GM19099 (cell line): ENCODE data around the gene HOATZ.

Experiments used
- POLR2A ChIP-seq: IDR thresholded peaks from 3 replicates; pipeline ENCODE4 v1.6.1; 2011; ENCODE audit warnings: low read depth; ENCODE audit not compliant: insufficient read length; ENCODE audit errors: extremely low read depth

Gene HOATZ

GRCh38 chr11:111555255-111555654, 40.7 kb downstream of the HOATZ start:
- no peak for TF ChIP-seq POLR2A

GRCh38 chr11:111557425-111558111, 43.0 kb downstream of the HOATZ start:
- TF ChIP-seq POLR2A: no peak

GRCh38 chr11:111559800-111560464, 45.4 kb downstream of the HOATZ start:
- TF ChIP-seq POLR2A: no peak

- no peak for TF ChIP-seq POLR2A
Measured at GRCh38 chr11:111560800-111561199, 46.2 kb downstream of the HOATZ start.

- TF ChIP-seq POLR2A: no peak
Measured at GRCh38 chr11:111561306-111561705, 46.7 kb downstream of the HOATZ start.

DNA sequence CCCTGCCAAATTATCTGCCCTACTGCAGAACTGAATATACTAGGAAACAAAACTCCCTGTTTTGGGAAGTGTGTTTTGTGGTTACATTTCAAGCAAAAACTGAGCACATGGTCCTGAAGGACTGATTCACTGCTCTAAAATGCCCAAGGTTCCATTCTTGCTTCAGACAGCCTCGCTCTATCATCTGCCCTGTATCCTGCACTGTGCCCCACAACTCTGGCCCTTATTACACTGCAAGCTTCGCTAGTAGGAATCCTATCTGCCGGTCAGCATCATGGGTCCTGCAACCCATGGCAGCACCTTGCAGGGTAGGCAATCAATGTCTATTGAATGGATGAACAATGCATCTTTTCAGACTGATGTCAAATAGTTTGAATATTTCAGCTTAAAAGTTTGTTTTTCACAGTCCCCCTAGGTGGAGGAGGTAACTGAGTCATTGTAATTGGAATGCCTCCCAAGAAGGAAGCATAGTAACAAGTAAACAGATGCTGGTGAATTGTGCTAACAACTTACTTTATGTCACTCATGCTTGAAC, 47.3 kb downstream of the HOATZ start:
- TF ChIP-seq POLR2A: no peak

DNA sequence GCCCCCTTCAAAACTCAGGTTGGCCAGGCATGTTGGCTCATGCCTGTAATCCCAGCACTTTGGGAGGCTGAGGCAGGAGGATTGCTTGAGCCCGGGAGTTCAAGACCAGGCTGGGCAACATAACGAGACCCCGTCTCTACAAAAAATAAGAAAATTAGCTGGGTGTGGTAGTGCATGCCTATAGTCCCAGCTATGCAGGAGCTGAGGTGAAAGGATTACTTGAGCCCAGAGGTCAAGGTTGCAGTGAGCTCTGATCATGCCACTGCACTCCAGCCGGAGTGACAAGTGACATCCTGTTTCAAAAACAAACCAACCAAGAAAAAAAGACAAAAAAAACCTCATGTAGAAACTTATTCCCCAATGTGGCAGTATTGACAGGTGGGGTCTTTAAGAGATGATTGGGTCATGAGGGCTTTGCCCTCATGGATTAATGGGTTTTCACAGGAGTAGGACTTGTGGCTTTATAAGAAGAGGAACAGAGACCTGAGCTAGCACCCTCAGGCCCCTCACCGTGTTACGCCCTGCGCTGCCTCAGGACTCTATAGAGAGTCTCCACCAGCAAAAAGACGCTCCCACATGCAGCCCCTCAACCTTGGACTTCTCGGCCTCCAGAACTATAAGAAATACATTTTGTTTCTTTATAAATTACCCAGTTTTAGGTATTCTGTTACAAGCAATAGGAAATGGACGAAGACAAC, 48.3 kb downstream of the HOATZ start:
- no peak for TF ChIP-seq POLR2A

GRCh38 chr11:111565114-111565720, 50.6 kb downstream of the HOATZ start:
- TF ChIP-seq POLR2A: no peak

- no peak for TF ChIP-seq POLR2A
Measured at GRCh38 chr11:111566324-111566723, 51.7 kb downstream of the HOATZ start.

DNA sequence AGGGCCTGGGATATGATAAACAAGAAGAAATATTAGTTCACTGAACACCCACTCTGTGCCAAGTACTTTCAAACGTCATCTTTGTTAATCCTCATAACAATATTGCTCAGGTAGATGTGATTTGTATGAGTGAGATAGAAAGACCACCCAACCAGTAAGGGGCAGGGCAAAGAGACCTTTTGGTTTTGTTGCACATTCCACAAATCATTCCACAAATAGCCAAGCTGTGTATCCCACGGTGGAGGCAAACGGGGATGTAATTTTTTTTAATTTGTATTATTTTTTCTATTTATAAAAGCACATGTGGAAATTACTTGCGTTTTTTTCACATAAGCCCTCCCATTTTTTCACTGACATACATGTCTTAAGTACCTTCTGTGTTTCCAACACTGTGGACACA, 54.9 kb downstream of the HOATZ start:
- TF ChIP-seq POLR2A: no peak

DNA sequence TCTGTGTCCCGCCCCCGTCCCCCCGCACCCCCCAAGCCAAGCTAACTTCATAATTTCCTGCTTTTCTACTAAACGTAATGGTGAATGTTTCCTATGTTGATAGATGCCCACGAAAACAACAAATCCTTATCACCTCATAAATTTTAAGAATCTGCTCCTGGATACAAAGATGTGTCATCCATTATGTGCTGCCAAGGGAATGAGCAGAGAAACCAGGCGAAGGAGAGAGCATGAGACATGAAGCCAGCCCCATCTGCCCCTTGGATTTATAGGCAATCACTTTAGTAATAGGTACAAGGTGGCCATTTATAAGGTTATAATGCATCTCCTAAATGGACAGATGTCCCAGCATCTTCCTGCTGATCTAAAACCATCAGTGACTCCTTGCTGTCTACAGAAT, 56.2 kb downstream of the HOATZ start:
- TF ChIP-seq POLR2A: no peak

DNA sequence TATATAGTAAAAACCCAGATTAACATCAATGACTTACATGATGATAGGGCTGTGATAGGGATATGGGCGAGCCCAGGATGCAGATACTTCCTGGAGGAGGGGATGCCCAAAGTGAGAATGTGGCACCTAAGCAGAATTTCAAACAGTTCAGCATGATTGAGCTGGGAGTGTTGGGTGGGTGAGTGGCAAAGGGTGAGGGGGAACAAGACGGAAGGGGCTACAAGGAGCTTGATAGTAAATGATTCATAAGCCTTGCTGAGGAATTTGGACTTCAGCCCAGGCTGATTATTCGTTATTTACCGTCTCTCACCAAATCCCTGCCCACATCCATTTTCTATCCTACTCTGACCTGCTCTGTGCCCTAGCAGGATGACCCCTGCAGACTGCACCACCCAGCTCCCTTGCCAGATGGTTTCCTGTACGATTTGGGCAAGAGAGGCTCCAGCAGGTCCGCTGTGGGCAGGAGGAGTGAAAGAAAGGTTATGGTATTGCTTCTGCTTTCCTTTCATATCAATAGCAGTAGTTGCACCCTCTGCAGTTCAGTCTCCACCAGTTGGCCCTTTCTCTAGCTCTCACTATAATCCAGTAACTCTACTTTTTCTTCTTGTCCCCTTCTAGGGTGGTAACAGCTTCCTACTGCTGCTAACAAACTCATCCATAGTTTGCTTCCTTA, 57.4 kb downstream of the HOATZ start:
- TF ChIP-seq POLR2A: no peak

DNA sequence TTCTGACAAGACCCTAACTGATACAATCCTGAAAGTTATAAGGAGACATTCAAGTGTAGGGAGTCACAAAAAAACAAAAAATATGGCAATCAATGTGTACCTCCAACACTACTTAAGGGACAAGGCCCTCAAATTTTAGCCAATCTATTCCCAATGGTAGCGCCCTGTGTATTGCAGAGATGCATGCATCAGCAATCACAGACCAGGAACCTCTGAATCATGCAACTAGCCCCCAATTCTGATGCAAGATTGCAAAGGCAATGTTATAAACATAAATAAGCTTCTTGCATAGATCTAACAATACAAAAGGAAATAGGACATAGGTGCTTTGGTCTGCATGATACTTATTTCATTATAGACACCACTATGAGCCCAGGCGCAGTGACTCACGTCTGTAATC, 58.0 kb downstream of the HOATZ start:
- no peak for TF ChIP-seq POLR2A

DNA sequence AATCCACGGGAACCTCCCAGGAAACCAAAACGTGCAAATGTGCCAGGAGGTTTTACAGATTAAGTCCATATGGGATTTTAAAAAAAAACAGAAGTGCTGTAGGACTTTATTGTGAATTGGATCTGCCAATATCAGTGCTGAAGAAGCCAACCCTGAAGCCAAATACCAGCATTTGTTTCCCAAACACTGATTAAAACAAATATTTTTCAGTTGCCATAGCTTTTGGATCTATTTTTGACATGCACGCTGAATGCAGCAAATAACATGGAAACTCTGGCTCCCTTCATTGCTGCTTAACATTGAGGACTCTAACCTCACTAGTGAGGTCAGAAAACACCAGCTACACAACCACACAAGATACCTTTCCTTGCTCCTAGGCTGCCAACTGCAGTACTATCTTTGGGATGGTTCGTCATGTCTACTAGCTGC, 59.3 kb downstream of the HOATZ start:
- TF ChIP-seq POLR2A: no peak
